ENCODE results near the gene PPP1R1B. TPM values are rescaled to one million over a fixed set of nuclear protein-coding genes. Genes with fewer than 3 reads are reported as not detected.

Gene PPP1R1B
- polyA plus RNA-seq, 2 donors, result 0.43 to 1.2 TPM

DNA sequence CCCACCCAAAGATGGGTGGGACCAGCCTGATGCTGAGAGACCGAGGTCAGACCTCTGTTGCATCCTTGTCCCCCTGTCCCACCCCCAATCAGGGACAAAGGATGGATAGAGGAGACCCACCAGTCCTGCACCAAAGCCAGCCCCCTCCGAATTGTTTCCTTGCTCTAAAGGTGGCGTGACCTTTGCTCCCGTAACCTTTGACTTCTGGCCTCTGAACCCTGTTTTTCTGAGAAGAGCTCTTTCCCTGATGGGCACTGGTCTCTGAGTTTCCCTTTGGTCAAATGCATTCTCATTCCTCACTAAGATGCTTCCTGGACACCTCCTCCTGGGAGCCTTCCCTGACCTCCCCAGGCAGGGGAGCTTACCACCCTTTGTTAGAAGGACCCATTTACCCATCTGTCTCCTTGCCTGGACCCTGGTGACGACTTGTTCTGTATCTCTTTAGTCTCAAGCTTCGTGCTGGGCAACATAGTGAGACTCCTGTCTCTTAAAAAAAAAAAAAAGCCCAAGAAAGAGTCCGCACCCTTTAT lies 13.8 kb upstream of the PPP1R1B start:
- H3K27me3 ChIP-seq (ENCODE audit: control insufficient read depth in 1 of 2, insufficient read depth in 2 of 2, low read length in 2 of 2), result no peaks in the 10 kb centered on the region
- no peaks in the 10 kb centered on the region for H3K36me3 ChIP-seq (ENCODE audit: control insufficient read depth in 2 of 2, insufficient read depth in 2 of 2, low read length in 1 of 2)
- H3K4me1 ChIP-seq (ENCODE audit: control insufficient read depth in 2 of 2, insufficient read depth in 2 of 2, low read length in 1 of 2), result no peaks in the 10 kb centered on the region
- 73 to 76% methylated on average over 7 of the region's 7 CpGs for WGBS, 2 donors
- H3K27ac ChIP-seq (ENCODE audit: low read depth in 2 of 2, low read length in 1 of 2), result no peak overlapping the region
- no peak overlapping the region for H3K4me3 ChIP-seq (ENCODE audit: low read depth in 1 of 2, low read length in 2 of 2)
- H3K9me3 ChIP-seq (ENCODE audit: control insufficient read depth in 2 of 2, insufficient read depth in 1 of 2, low read depth in 1 of 2, low read length in 1 of 2), result no peaks in the 10 kb centered on the region

DNA sequence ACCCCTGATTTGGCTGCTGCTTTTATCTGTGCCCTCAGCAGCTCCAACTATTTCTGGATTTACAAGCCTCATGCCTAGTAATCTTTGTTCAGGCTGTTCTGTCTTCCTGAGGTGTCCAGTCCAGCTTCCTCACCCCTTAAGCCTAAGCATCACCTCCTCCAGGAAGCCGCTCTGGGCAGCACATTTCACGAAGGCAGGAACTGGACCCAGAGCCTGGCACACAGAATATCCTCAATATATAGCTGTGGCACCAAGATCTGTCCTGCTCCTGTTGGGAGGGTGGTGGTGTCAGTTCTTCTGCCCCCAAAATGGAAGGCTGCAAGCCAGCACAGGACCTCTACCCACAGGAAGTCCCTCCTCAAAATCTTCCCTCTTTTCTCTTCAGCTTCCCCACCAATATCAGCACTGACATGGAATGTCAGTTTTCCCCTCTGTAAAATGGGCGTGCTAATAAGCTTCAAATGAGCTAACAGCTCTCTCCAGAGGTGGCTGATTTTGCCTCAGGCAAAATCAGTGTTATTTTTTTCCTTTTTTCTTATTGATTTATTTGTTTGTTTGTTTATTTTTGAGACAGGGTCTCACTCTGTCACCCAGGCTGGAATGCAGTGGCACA lies 12.1 kb upstream of the PPP1R1B start:
- no peaks in the 10 kb centered on the region for H3K27me3 ChIP-seq (ENCODE audit: control insufficient read depth in 1 of 2, insufficient read depth in 2 of 2, low read length in 2 of 2)

DNA sequence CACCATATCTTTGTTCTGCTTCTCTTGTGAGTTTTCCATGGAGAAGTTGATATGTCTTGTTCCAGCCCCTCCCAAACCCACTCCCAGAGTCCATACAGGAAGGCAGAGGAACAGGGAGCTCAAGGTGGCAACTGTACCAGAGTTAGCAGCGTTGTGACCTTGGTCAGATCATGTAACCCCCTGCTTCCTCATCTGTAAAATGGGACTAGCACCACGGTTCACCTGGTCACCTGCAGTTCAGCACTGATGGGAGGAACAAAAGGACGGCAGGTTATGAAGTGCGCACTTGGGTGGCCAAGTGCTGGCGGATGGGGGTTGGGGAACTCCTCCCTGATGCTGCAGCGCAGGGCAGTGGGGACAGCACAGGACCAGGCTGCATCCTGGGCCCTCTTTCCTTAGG lies 11.3 kb upstream of the PPP1R1B start:
- no peaks in the 10 kb centered on the region for H3K36me3 ChIP-seq (ENCODE audit: control insufficient read depth in 2 of 2, insufficient read depth in 2 of 2, low read length in 1 of 2)
- no peak overlapping the region for H3K27ac ChIP-seq (ENCODE audit: low read depth in 2 of 2, low read length in 1 of 2)
- 57 to 62% methylated on average over 6 of the region's 6 CpGs for WGBS, 2 donors
- no peak overlapping the region for H3K4me3 ChIP-seq (ENCODE audit: low read depth in 1 of 2, low read length in 2 of 2)
- no peaks in the 10 kb centered on the region for H3K27me3 ChIP-seq (ENCODE audit: control insufficient read depth in 1 of 2, insufficient read depth in 2 of 2, low read length in 2 of 2)
- peaks cover 0 to 2% of the 10 kb centered on the region in 2 donors for H3K9me3 ChIP-seq (ENCODE audit: control insufficient read depth in 2 of 2, insufficient read depth in 1 of 2, low read depth in 1 of 2, low read length in 1 of 2)
- H3K4me1 ChIP-seq (ENCODE audit: control insufficient read depth in 2 of 2, insufficient read depth in 2 of 2, low read length in 1 of 2), result no peaks in the 10 kb centered on the region

More for the DNA sequence above, 12.1 kb upstream of the PPP1R1B start:
- no peaks in the 10 kb centered on the region for H3K36me3 ChIP-seq (ENCODE audit: control insufficient read depth in 2 of 2, insufficient read depth in 2 of 2, low read length in 1 of 2)
- no peak overlapping the region for H3K4me3 ChIP-seq (ENCODE audit: low read depth in 1 of 2, low read length in 2 of 2)
- no peak overlapping the region for H3K27ac ChIP-seq (ENCODE audit: low read depth in 2 of 2, low read length in 1 of 2)
- peaks cover 0 to 2% of the 10 kb centered on the region in 2 donors for H3K9me3 ChIP-seq (ENCODE audit: control insufficient read depth in 2 of 2, insufficient read depth in 1 of 2, low read depth in 1 of 2, low read length in 1 of 2)
- WGBS, 2 donors, result 88 to 89% methylated on average over 3 of the region's 3 CpGs
- no peaks in the 10 kb centered on the region for H3K4me1 ChIP-seq (ENCODE audit: control insufficient read depth in 2 of 2, insufficient read depth in 2 of 2, low read length in 1 of 2)

DNA sequence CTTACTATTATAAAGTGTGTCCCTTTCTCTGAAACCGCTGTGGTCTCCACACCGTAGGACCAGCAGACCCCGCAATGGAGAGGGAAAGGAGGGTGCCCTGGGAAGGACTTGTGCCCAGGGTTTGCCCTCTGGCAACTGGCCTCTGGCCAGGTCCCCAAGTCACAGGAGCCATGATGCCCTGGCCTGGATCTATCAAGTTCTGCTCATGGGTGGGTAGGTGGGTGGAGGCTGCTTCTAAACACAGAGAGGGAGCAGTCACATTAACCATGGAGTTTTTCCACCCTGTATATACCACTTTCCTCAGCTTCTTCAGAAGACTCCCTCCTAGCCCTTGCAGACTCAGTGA lies 9.7 kb upstream of the PPP1R1B start:
- Histone ChIP-seq H3K4me3 (ENCODE audit: low read depth in 1 of 2, low read length in 2 of 2) (no peak overlapping the region), H3K9me3 (ENCODE audit: control insufficient read depth in 2 of 2, insufficient read depth in 1 of 2, low read depth in 1 of 2, low read length in 1 of 2) (peaks cover 0 to 2% of the 10 kb centered on the region in 2 donors), H3K27ac (ENCODE audit: low read depth in 2 of 2, low read length in 1 of 2) (no peak overlapping the region), H3K36me3 (ENCODE audit: control insufficient read depth in 2 of 2, insufficient read depth in 2 of 2, low read length in 1 of 2) (no peaks in the 10 kb centered on the region), H3K4me1 (ENCODE audit: control insufficient read depth in 2 of 2, insufficient read depth in 2 of 2, low read length in 1 of 2) (peaks cover 1% of the 10 kb centered on the region in 2 donors), H3K27me3 (ENCODE audit: control insufficient read depth in 1 of 2, insufficient read depth in 2 of 2, low read length in 2 of 2) (no peaks in the 10 kb centered on the region)
- 81 to 95% methylated on average over 3 of the region's 3 CpGs for WGBS, 2 donors

DNA sequence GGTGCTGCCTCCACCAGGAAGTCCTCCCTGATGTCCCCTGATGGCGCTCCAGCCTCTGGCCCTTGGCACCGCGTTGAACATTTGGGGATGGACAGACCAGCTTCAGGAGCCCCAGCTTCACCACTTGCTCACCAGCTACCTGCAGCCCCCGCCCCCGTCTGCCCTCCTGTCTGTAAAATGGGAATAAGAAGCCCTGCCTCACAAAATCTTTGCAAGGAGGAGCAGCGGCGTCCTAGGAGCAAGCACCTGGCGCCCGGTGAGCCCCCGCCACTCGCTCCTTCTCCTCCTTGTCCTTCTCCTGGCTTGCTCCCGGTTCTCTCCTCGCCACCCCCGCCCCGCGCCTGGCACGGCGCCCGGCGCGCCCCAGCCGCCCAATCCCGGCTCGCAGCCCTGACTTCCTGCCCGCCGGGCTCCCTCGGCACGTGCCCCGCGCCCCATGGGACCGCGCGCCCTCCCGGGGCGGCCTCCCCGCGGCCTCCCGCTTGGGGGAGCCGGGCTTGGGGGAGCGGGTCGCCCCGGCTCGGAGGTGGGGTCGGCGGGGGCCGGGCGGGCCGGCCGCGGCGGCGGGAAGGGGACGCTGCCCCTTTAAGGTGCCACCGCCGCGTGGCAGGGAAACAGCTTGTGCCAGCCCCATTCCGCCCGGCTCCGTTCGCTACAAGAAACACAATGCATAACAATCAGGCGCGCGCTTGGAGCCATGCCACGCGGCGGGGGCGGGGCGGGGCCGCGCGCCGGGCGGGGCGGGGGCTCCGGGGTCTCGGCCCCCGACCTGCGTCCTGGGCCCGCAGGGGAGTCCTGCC lies 9.1 kb upstream of the PPP1R1B start:
- Histone ChIP-seq H3K36me3 (ENCODE audit: control insufficient read depth in 2 of 2, insufficient read depth in 2 of 2, low read length in 1 of 2) (no peaks in the 10 kb centered on the region), H3K4me1 (ENCODE audit: control insufficient read depth in 2 of 2, insufficient read depth in 2 of 2, low read length in 1 of 2) (peaks cover 2 to 5% of the 10 kb centered on the region in 2 donors), H3K27me3 (ENCODE audit: control insufficient read depth in 1 of 2, insufficient read depth in 2 of 2, low read length in 2 of 2) (no peaks in the 10 kb centered on the region), H3K27ac (ENCODE audit: low read depth in 2 of 2, low read length in 1 of 2) (peak overlapping the region in 1 of 2 donors; percentile 12), H3K4me3 (ENCODE audit: low read depth in 1 of 2, low read length in 2 of 2) (peak overlapping the region; percentile 36 to 57), H3K9me3 (ENCODE audit: control insufficient read depth in 2 of 2, insufficient read depth in 1 of 2, low read depth in 1 of 2, low read length in 1 of 2) (peaks cover 0 to 2% of the 10 kb centered on the region in 2 donors)
- 1 to 2% methylated on average over 55 to 79 of the region's 79 CpGs for WGBS, 2 donors

DNA sequence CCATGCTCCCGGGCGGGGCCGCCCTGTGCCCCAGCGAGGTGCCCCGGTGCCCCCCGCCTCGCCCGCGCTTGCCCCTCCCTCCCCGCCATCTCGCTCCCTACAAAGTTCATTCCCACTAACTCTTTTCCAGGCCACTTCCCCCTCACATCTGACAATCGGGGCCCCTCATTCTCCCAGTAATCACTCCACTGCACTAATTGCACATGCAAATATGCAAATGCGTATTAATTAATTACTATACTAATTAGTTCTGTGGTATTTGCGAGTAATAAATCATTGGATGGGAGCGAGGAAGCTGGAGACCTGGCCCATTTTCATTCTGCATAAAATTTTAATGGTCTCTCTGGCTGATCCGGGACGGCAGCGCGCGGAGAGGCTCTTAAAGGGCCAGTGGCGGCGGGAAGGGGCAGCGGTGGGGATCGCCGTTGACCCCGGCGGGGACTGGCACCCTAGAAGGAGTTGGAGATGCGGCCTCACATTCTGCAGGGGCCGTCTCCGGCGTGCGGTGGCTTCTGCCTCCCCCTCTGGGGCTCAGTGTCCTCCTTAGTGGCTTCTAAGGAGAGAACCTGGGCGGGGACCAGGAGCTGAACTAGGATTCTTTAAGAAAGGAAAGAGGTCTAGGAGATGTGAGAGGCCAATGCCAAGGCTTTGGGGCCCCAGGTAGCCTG lies 8.4 kb upstream of the PPP1R1B start:
- Histone ChIP-seq H3K27ac (ENCODE audit: low read depth in 2 of 2, low read length in 1 of 2) (peak overlapping the region in 1 of 2 donors; percentile 12), H3K4me1 (ENCODE audit: control insufficient read depth in 2 of 2, insufficient read depth in 2 of 2, low read length in 1 of 2) (peaks cover 2 to 5% of the 10 kb centered on the region in 2 donors), H3K27me3 (ENCODE audit: control insufficient read depth in 1 of 2, insufficient read depth in 2 of 2, low read length in 2 of 2) (no peaks in the 10 kb centered on the region), H3K36me3 (ENCODE audit: control insufficient read depth in 2 of 2, insufficient read depth in 2 of 2, low read length in 1 of 2) (no peaks in the 10 kb centered on the region), H3K4me3 (ENCODE audit: low read depth in 1 of 2, low read length in 2 of 2) (peak overlapping the region; percentile 36 to 57), H3K9me3 (ENCODE audit: control insufficient read depth in 2 of 2, insufficient read depth in 1 of 2, low read depth in 1 of 2, low read length in 1 of 2) (peaks cover 0 to 2% of the 10 kb centered on the region in 2 donors)
- WGBS, 2 donors, result 2 to 4% methylated on average over 33 of the region's 33 CpGs

DNA sequence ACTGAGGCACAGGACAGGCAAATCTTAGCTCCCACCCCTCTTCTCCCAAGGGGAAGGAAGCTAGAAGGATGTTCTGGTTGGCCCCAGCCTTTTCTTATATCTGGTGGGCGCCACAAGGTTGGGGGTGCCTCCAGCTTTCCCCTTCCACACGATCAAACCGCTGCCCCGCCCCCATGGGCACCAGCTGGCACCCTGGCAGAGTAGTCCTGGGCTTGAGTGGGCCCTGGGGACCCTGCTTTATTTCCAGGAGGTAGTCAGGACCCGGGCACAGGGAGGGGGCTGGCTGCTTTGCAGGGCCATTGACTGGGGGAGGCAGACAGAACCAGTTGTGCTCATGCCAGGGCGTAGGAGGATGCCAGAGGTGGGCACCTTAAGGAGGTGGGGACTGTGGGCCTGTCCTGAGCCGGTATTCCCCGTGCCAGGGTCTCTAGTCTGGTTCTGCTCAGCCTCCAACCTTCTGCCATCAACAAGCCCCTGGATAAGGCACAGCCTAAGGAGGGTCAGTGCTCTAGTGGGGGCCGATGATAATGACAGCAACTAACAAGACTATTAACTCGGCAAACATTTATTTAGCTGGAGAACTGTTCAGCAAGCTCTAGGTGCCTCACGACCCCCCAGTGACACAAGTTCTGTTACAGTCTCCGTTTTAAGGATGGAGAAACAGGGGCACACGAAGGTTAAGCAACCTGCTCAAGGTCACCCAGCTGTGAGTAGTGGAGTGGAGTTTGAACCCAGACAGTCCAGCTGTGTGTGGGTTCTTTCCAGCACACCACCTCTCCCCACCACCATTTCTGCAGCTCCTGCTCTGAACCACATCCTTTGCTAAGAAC lies 7.6 kb upstream of the PPP1R1B start:
- Histone ChIP-seq H3K4me1 (ENCODE audit: control insufficient read depth in 2 of 2, insufficient read depth in 2 of 2, low read length in 1 of 2) (peaks cover 2 to 5% of the 10 kb centered on the region in 2 donors), H3K4me3 (ENCODE audit: low read depth in 1 of 2, low read length in 2 of 2) (peak overlapping the region in 1 of 2 donors; percentile 57), H3K36me3 (ENCODE audit: control insufficient read depth in 2 of 2, insufficient read depth in 2 of 2, low read length in 1 of 2) (no peaks in the 10 kb centered on the region), H3K9me3 (ENCODE audit: control insufficient read depth in 2 of 2, insufficient read depth in 1 of 2, low read depth in 1 of 2, low read length in 1 of 2) (peaks cover 0 to 2% of the 10 kb centered on the region in 2 donors), H3K27ac (ENCODE audit: low read depth in 2 of 2, low read length in 1 of 2) (no peak overlapping the region), H3K27me3 (ENCODE audit: control insufficient read depth in 1 of 2, insufficient read depth in 2 of 2, low read length in 2 of 2) (no peaks in the 10 kb centered on the region)
- WGBS, 2 donors, result 60 to 67% methylated on average over 13 of the region's 13 CpGs

DNA sequence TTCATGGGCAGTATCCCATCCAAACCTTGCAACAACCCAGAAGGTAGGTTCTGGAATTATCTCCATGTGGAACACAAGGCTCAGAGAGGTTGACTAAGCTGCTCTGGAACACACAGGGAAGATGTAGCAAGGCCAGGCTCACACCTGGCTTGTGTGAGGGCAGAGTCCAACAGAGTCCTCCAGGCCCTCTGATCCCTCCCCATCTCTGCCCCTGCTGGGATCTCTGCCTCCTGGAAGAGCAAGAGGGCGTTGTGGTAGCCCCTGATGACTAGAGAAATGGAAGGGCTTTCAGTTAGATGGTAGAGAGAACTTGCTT lies 7.0 kb upstream of the PPP1R1B start:
- H3K27me3 ChIP-seq (ENCODE audit: control insufficient read depth in 1 of 2, insufficient read depth in 2 of 2, low read length in 2 of 2), result no peaks in the 10 kb centered on the region
- no peak overlapping the region for H3K4me3 ChIP-seq (ENCODE audit: low read depth in 1 of 2, low read length in 2 of 2)
- H3K9me3 ChIP-seq (ENCODE audit: control insufficient read depth in 2 of 2, insufficient read depth in 1 of 2, low read depth in 1 of 2, low read length in 1 of 2), result peaks cover 0 to 2% of the 10 kb centered on the region in 2 donors
- H3K27ac ChIP-seq (ENCODE audit: low read depth in 2 of 2, low read length in 1 of 2), result no peak overlapping the region
- WGBS, 2 donors, result 65 to 75% methylated on average over 1 of the region's 1 CpG
- H3K4me1 ChIP-seq (ENCODE audit: control insufficient read depth in 2 of 2, insufficient read depth in 2 of 2, low read length in 1 of 2), result peaks cover 2 to 5% of the 10 kb centered on the region in 2 donors
- no peaks in the 10 kb centered on the region for H3K36me3 ChIP-seq (ENCODE audit: control insufficient read depth in 2 of 2, insufficient read depth in 2 of 2, low read length in 1 of 2)
